ENCODE measurements around the gene HSPB1. TPM values are rescaled to one million over a fixed set of nuclear protein-coding genes. Genes with fewer than 3 reads are reported as not detected.
A peak's percentile ranks its signal among the peaks of the same experiment; 100 is the strongest.

HSPB1 gene
- total and polyA plus RNA-seq, 2 donors (not counting 1 experiment from before 2014, with no cell fraction given): 70.0 to 234 TPM

DNA sequence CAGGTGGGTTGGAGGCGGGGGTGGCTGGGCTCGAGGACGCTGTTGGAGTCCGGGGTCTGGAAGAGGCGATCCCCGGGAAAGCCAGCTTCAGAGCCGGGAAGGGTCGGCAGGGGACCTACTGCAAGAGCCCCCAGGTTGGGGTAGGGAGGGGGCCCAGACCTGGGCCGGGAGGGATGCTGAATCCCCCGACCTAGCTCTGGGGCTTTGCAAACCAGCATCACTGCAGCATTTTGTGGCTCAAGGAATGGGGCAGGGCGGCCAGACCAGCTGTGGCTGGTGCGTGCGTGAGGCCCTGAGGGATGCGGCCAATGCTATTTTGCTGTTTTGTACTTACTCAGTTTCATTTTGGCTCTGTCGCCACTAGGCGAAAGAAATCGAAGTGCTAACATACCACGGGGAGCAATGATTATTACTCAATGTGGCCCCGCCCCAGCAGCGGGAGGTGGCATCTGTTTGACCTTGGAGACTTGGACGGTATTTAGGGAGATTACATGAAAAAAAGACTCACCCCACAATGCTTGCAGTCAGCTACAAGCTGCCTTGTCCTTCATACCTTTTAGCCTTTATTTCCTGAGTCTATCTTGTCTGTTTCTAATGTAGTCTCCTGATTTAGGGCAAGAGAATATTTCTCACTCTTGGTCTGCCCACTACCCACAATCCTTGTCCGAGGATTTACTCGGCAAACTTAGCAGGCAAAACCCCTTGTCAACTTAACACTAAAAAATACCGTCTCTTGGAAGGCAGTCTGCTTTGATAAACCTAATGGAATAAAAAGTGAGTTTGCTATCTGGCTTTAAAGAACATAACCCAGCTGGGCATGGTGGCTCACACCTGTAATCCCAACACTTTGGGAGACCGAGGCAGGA lies 16.2 kb downstream of the HSPB1 start:
- H3K4me2 ChIP-seq (ENCODE audit: extremely low read depth, insufficient read depth, low read length): peak overlapping the region; percentile 98
- H3K4me1 ChIP-seq (ENCODE audit: control insufficient read depth, extremely low read depth, insufficient read depth, low read length): peaks cover 23% of the 10 kb centered on the region
- peak overlapping the region; percentile 96 for H3K27ac ChIP-seq (ENCODE audit: insufficient read depth, low read length)
- peak overlapping the region; percentile 95 for H3K9ac ChIP-seq (ENCODE audit: insufficient read depth, low read length)
- no peaks in the 10 kb centered on the region for H3K9me3 ChIP-seq (ENCODE audit: control insufficient read depth, insufficient read depth, low read depth, low read length)
- H4K20me1 ChIP-seq (ENCODE audit: control insufficient read depth, extremely low read depth, insufficient read depth, low read length): no peaks in the 10 kb centered on the region
- H2AFZ ChIP-seq (ENCODE audit: low read length): no peak overlapping the region
- no peak for TF ChIP-seq EZH2 (IDR thresholded peaks at IDR 0.05; ENCODE audit: low read length, missing control alignments)
- TF ChIP-seq, protein P1, sequence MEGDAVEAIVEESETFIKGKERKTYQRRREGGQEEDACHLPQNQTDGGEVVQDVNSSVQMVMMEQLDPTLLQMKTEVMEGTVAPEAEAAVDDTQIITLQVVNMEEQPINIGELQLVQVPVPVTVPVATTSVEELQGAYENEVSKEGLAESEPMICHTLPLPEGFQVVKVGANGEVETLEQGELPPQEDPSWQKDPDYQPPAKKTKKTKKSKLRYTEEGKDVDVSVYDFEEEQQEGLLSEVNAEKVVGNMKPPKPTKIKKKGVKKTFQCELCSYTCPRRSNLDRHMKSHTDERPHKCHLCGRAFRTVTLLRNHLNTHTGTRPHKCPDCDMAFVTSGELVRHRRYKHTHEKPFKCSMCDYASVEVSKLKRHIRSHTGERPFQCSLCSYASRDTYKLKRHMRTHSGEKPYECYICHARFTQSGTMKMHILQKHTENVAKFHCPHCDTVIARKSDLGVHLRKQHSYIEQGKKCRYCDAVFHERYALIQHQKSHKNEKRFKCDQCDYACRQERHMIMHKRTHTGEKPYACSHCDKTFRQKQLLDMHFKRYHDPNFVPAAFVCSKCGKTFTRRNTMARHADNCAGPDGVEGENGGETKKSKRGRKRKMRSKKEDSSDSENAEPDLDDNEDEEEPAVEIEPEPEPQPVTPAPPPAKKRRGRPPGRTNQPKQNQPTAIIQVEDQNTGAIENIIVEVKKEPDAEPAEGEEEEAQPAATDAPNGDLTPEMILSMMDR (conservative IDR thresholded peaks at IDR 0.05 in 1 of 2, IDR thresholded peaks at IDR 0.05 in 1 of 2; ENCODE audit: low read depth in 1 of 2, low read length in 2 of 2): peak; percentile 32 to 40
- peak overlapping the region; percentile 74 to 91 (median 78) for H3K4me3 ChIP-seq (replicated peaks in 1 of 4; ENCODE audit: control extremely low read depth in 1 of 4, insufficient read depth in 1 of 4, low read depth in 3 of 4, low read length in 4 of 4)
- peaks cover 10% of the 10 kb centered on the region for H3K79me2 ChIP-seq (ENCODE audit: control insufficient read depth, insufficient read depth, low read length)
- no peaks in the 10 kb centered on the region for H3K27me3 ChIP-seq (ENCODE audit: control insufficient read depth, insufficient read depth, low read length)
- DNase-seq (ENCODE audit: low read depth in 2 of 2): peak; percentile 85 to 90
- no peaks in the 10 kb centered on the region for H3K36me3 ChIP-seq (ENCODE audit: control insufficient read depth, insufficient read depth, low read length)

DNA sequence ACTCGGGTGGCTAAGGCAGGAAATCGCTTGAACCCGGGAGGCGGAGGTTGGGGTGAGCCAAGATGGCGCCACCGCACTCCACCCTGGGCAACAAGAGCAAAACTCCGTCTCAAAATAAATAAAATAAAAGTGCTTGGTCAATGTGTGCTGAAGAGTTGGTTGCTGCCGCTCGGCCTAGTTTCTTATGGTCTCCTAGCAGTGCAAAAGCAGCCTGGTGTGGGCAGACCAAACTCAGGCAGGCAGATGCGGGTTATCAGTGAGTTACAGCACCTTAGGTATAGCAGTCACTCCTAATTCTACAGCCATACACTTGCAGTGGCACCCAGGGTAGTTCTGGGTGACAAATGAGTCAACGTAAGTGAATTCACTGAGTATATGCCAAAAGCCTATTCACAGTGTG lies 22.6 kb downstream of the HSPB1 start:
- no peak overlapping the region for H3K4me2 ChIP-seq (ENCODE audit: extremely low read depth, insufficient read depth, low read length)
- H3K4me3 ChIP-seq (replicated peaks in 1 of 4; ENCODE audit: control extremely low read depth in 1 of 4, insufficient read depth in 1 of 4, low read depth in 3 of 4, low read length in 4 of 4): no peak overlapping the region
- H4K20me1 ChIP-seq (ENCODE audit: control insufficient read depth, extremely low read depth, insufficient read depth, low read length): no peaks in the 10 kb centered on the region
- DNase-seq (ENCODE audit: low read depth in 2 of 2): no peak
- H3K27me3 ChIP-seq (ENCODE audit: control insufficient read depth, insufficient read depth, low read length): no peaks in the 10 kb centered on the region
- peaks cover 59% of the 10 kb centered on the region for H3K79me2 ChIP-seq (ENCODE audit: control insufficient read depth, insufficient read depth, low read length)
- H3K4me1 ChIP-seq (ENCODE audit: control insufficient read depth, extremely low read depth, insufficient read depth, low read length): peaks cover 8% of the 10 kb centered on the region
- no peak overlapping the region for H2AFZ ChIP-seq (ENCODE audit: low read length)
- H3K9ac ChIP-seq (ENCODE audit: insufficient read depth, low read length): no peak overlapping the region
- H3K27ac ChIP-seq (ENCODE audit: insufficient read depth, low read length): no peak overlapping the region
- no peaks in the 10 kb centered on the region for H3K9me3 ChIP-seq (ENCODE audit: control insufficient read depth, insufficient read depth, low read depth, low read length)
- TF ChIP-seq, protein P1 (conservative IDR thresholded peaks at IDR 0.05 in 1 of 2, IDR thresholded peaks at IDR 0.05 in 1 of 2; ENCODE audit: low read depth in 1 of 2, low read length in 2 of 2): no peak
- no peak for TF ChIP-seq EZH2 (IDR thresholded peaks at IDR 0.05; ENCODE audit: low read length, missing control alignments)
- H3K36me3 ChIP-seq (ENCODE audit: control insufficient read depth, insufficient read depth, low read length): peaks cover 20% of the 10 kb centered on the region

DNA sequence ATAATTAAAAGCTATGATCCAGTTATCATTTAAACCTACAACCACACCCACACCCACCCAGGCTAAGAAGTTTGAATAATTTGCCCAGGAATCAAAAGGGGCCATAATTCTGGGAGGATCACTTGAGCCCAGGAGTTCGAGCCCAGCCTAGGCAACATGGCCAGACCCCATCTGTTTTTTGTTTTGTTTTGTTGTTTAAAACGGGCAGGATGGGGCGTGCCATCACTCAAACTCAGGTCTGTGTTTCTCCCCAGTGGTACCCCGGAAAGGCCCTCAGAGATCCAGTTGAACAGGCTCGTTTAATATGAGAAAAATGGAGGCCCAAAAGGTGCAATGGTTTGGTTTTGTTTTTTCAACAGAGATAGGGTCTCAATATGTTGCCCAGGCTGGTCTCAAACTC lies 23.3 kb downstream of the HSPB1 start:
- no peak overlapping the region for H2AFZ ChIP-seq (ENCODE audit: low read length)
- TF ChIP-seq EZH2 (IDR thresholded peaks at IDR 0.05; ENCODE audit: low read length, missing control alignments): no peak
- TF ChIP-seq, protein P1 (conservative IDR thresholded peaks at IDR 0.05 in 1 of 2, IDR thresholded peaks at IDR 0.05 in 1 of 2; ENCODE audit: low read depth in 1 of 2, low read length in 2 of 2): no peak
- no peaks in the 10 kb centered on the region for H4K20me1 ChIP-seq (ENCODE audit: control insufficient read depth, extremely low read depth, insufficient read depth, low read length)
- peaks cover 7% of the 10 kb centered on the region for H3K4me1 ChIP-seq (ENCODE audit: control insufficient read depth, extremely low read depth, insufficient read depth, low read length)
- H3K9ac ChIP-seq (ENCODE audit: insufficient read depth, low read length): no peak overlapping the region
- H3K4me2 ChIP-seq (ENCODE audit: extremely low read depth, insufficient read depth, low read length): no peak overlapping the region
- no peaks in the 10 kb centered on the region for H3K27me3 ChIP-seq (ENCODE audit: control insufficient read depth, insufficient read depth, low read length)
- H3K9me3 ChIP-seq (ENCODE audit: control insufficient read depth, insufficient read depth, low read depth, low read length): no peaks in the 10 kb centered on the region
- peaks cover 64% of the 10 kb centered on the region for H3K79me2 ChIP-seq (ENCODE audit: control insufficient read depth, insufficient read depth, low read length)
- peaks cover 23% of the 10 kb centered on the region for H3K36me3 ChIP-seq (ENCODE audit: control insufficient read depth, insufficient read depth, low read length)
- H3K4me3 ChIP-seq (replicated peaks in 1 of 4; ENCODE audit: control extremely low read depth in 1 of 4, insufficient read depth in 1 of 4, low read depth in 3 of 4, low read length in 4 of 4): no peak overlapping the region
- H3K27ac ChIP-seq (ENCODE audit: insufficient read depth, low read length): no peak overlapping the region
- no peak for DNase-seq (ENCODE audit: low read depth in 2 of 2)

All from fibroblast of lung (primary cell).